Non-pigmented ciliary epithelial cell (primary cell): ENCODE measurements around the gene SEMA3F.
"Not testable (repeated sequence)": the region's sequence is repeated elsewhere in the genome, so short reads cannot be mapped to it uniquely, and the experiment has no call there.

ENCODE experiments used
- DNase-seq: peaks from one replicate; pipeline ENCODE4 v3.0.0-alpha.2; 2010; ENCODE audit warnings: low read depth

SEMA3F gene

GRCh38 chr3:50211930-50212329 is 56.8 kb downstream of the SEMA3F start:
- no peak for DNase-seq

- DNase-seq: no peak
Measured at GRCh38 chr3:50212502-50212901, 57.4 kb downstream of the SEMA3F start.

DNA sequence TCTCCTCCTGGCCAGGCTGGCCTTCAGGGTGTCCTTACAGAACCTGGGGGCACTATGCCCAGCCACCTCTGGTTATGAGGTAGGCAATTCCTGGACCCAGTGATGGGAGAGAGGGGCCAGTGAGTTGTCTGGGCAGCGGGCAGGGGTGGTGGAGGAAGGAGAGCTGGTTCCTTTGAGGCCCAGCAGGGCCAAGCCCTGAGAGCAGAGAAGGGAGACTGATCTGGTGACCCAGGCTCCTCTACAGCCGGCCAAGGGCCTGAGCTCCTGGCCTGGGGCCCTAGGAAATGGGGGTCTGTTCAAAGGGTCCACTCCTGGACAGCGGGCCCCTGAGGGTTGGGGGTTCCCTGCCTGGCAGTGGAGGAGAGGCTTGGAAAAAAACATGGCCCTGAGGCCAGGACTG is 57.8 kb downstream of the SEMA3F start:
- DNase-seq: no peak

GRCh38 chr3:50213373-50213772 is 58.2 kb downstream of the SEMA3F start:
- DNase-seq: no peak

DNA sequence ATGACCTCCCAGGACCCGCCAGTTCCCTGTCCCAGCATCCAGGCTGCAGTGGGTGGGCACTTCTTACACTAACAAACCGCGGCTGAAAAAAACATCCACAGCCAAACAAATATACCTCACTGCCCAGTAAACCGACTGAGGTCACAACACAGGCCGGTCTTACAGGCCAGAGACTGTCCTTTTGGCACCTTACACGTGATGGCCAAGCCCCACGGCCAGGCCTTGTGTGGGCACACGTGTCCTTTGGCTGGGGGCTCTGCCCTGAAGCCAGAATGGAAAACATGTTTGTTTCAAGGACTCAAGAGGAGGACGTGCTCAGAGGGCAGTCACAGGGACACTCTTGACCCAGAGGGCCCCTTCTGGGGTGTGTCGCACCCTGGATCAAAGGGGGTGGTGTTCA is 59.7 kb downstream of the SEMA3F start:
- no peak for DNase-seq

DNA sequence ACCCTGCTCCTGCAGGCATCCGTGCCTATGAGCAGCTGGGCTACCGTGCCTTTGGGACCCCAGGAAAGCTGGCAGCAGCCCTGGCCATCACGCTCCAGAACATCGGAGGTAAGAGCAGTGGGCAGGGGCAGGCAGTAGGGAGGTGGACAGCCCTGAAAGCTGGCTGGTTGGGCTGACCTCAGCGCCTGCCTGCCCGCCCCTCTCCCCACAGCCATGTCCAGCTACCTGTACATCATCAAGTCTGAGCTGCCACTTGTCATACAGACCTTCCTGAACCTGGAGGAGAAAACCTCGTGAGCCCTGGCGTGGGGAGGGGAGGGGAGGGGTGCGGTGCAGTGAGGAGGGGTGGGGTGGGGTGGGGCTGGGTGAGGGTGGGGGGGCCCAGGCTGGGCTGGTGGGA is 60.4 kb downstream of the SEMA3F start:
- DNase-seq: no peak

- DNase-seq: no peak
Measured at GRCh38 chr3:50217681-50218080, 62.6 kb downstream of the SEMA3F start.

DNA sequence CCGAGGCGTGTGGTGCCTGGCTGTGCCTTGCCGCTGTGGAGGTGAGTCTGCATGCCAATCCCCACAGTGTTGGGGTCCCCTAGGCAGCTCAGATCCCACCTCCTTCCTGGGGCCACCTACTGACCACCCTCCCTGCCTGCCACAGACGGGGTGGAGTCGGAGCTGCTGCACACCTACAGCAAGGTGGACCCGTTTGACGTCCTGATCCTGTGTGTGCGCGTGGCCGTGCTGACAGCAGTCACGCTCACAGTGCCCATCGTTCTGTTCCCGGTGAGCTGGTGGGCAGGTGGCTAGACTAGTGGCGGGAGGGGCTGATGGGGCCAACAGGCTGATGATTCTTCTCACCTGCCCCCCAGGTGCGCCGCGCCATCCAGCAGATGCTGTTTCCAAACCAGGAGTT is 63.3 kb downstream of the SEMA3F start:
- no peak for DNase-seq

DNA sequence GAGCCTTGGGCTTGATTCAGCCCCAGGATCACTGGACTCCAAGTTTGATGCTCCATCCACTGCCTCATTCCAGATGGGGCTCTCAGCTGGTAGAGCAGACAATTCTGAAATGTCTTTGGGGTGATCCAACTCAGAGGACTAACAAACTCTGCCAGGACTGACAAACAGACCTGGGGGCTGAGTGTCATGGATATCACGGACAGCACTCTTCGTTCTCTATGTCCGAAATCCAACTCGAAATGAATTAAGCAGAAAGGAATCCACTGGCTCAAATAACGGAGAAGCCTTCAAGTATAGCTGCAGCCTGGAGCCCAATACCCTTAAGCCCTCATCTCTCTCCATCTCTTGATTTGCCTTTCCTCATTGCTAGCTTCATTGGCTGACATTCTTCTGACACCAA is 64.2 kb downstream of the SEMA3F start:
- no peak for DNase-seq

DNA sequence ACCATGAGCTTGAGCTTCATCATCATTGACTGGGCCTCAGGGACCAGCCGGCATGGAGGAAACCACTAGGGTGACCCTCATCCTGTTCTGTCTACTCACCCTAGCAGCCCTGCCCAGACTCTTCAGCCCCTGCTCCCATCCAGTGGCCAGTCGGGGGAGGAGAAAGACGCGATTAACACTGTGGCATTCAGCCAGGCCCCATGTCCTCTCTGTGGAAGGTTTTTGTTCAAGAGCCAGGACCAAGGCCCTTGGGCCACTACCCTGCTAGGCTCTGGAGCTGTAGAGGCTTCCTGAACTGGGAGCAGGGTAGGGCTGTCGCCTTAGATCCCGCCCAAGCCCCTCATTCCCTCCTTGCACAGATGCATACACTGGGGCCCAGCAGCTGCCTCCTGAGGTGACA is 65.0 kb downstream of the SEMA3F start:
- no peak for DNase-seq

DNA sequence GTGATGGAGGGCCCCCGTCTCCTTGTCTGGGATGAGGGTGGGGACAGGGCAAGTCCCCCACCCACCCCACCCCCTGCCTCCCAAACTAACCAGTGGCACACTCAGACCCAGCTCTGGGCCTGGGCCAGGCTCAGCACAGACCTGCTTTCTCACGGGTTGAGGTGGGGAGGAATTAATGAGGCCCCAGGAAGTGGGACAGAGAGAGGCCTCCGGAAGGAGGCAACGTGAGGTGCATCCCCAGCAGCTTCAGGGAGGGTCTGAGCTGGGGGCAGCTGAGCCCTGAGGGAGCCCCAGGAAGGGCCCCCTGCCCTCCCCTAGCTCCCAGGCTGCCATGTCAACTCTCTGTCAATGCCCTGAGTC is 65.9 kb downstream of the SEMA3F start:
- no peak for DNase-seq

- DNase-seq: no peak
Measured at GRCh38 chr3:50221411-50222168, 66.5 kb downstream of the SEMA3F start.

DNA sequence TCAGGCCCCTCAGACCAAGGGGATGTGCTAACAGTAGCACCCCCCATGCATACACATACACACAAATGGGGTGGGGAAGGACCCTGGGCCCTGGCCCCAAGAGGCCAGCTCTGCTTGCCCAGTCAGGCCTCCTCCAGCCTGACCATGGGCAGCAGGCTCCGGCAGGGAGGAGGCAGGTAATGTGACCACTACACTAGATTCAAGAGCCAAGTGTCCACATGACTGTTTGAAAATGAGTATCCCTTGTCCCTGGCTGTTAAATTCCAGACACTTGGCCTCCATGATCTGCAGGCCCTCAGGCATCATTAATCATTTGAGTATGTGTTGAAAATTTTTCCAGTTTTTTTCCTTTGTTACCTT is 67.0 kb downstream of the SEMA3F start:
- DNase-seq: no peak

DNA sequence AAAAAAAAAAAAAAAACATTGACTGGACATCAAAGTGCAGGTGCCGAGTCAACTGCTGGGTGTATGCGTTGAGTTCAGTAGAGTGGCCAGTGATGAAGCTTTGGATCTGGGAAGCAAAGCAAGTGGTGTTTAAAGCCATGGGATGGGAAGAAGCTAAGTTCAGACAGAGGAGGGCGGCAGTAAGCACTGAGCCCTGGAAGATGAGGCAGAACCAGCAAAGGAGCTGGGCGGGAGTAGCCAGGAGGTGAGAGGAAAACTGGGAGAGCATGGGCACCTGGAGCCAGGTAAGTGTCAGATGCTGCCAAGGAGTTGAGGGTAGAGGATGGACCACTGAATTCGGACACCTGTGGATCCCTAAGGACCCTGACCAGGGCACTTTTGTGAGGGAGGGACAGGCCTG is 69.5 kb downstream of the SEMA3F start:
- DNase-seq: no peak

- DNase-seq: no peak
Measured at GRCh38 chr3:50226888-50227389, 71.8 kb downstream of the SEMA3F start.

GRCh38 chr3:50227390-50228183 is 72.5 kb downstream of the SEMA3F start:
- DNase-seq: no peak

DNA sequence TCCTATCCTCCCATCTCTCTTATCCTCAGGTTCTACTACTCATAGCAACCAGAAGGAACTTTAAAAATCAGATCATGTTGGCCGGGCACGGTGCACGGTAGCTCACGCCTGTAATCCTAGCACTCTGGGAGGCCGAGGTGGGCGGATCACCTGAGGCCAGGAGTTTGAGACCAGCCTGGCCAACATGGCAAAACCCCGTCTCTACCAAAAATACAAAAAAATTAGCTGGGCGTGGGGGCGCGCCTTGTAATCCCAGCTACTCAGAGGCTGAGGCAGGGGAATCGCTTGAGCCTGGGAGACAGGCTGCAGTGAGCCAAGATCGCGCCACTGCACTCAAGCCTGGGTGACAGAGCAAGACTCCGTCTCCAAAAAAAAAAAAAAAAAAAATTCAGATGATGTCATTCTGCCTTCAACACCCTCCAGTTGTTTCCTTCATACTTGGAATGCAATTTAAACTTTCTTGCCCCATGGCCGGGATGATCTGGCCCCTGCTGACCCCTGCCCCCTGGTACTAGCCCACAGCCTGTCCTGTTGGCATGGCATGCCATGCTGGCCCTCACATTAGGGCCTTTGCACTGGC is 73.2 kb downstream of the SEMA3F start:
- DNase-seq: not testable (repeated sequence)

DNA sequence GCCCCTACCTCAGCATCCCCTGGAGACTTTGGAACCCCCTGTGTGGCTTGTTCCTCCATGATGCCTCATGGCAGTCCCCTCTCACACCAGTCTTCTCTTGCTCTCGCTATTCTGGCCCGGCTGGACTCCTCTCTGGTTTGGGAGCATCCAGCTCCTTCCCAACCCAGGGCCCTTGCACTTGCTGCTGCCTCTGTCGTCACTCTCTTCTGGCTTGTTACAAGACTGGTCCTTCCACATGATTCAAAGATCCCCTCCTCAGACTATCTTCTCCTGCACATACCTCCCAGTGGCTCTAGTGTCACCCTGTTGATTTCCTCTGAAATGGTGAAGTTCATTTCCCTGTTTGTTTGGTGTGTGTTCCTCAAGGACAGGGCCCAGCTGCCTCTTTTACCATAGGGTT is 74.4 kb downstream of the SEMA3F start:
- DNase-seq: no peak

DNA sequence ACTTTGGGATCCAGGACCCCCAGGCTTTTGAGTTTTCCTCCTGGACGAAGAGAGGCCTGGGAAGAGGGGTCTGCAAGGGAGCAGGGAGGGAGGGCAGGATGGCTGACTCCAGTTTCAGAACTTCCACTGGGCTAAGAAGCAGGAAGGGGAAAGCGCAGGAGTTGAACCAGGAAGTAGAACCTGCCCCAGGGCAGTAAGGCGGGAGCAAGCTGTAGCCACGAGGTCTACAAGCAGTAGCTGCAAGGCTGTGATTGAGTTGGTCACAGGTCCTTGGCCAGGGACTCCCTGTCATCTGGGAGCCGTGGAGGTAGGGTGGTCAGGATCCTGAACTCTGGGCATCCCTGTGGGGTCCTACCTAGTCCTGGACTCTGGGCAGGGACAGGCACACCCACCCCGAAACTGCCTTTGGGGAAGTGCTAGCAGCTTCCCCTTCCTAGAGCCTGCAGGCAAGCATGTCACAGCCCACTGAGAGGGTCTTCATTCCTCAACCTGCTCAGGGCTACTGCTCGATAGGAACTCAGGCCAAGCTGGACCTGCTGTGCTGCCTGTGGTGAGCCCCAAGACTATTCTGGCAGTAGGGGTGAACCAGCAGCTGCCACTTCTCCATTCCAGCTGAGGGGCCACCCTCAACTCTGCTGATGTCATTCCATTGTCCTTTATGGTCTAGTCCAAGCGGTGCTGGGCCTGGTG is 75.1 kb downstream of the SEMA3F start:
- no peak for DNase-seq

DNA sequence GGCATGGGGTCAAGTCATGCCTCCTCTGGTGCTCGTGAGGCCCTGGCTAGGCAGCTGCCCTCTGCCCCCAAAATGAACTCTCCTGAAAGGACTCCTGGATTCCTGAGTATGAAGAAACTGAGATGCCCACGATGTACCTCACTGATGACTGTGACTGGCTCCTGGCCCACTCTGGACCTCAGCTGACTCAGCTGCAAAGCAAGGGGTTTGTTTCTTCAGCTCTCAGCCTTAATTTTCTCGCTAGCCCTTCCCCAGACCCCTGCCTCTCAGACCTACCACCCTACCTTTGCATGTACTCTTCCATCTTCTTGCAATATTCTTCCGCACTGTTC is 75.6 kb downstream of the SEMA3F start:
- no peak for DNase-seq

DNA sequence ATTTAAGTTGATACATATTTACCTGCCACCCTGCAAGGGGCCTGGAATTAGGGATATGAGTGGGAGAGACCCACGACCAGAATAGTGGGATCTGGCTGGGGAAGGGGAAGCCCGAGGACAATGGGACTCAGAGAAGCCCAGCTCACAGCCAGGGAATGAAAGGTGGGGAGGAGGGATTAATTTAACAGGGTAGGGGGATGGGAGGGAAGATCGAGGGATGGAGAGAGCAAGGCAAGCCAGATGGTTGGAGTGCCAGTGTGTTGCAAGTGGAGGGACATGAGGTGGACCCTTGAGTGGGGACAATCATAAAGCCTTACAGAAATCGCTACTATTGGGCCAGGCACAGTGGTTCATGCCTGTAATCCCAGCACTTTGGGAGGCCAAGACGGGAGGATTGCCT is 76.5 kb downstream of the SEMA3F start:
- no peak for DNase-seq

DNA sequence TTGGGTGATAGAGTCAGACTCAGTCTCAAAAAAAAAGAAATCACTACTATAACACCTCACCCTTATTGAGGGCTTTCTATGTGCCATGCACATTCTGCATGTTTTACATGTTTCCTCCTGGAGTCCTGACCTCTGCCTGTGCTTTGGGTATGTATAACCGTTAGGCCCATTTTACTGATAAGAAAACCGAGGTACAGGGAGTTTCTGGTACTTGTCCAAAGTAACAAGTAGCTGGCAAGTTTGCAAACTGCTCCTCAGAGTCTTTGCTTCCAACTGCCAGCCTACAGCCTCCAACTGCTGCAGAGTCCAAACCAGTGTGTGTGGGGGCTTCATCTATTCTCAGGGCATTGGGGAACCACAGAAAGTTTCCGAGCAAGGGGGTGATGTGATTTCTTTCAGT is 77.2 kb downstream of the SEMA3F start:
- no peak for DNase-seq

DNA sequence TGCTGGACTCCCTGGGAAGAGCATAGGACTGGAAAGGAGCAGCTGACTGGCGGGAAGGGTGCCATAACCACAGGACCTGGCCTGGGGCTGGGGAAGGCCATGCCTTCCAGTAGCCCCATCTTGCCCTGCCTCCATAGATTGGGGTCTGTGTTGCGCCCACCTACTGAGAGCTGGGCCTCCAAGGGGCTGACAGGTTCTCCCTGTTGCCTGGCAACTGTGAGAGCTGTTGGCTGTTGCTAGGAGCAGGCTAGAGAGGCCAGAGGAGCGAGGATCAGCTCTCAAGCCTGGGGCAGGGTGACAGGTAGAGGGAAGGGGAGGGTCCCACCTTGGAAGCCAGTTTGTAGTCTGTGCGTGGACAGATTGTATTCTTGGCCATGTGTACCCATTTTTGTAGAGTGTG is 78.1 kb downstream of the SEMA3F start:
- no peak for DNase-seq
